NB4 (cell line): Measurements from ENCODE around the gene TGM4.
A peak's percentile ranks its signal among the peaks of the same experiment; 100 is the strongest.

Experiments
- DNase-seq: peaks from one replicate; pipeline ENCODE4 v3.0.0; 2010; ENCODE audit warnings: low read depth
- H3K4me3 ChIP-seq: one replicate; pipeline ENCODE4 v1.5.1; 2011; ENCODE audit warnings: mild to moderate bottlenecking, low read depth, low read length, moderate library complexity
- CTCF ChIP-seq: IDR thresholded peaks from one replicate; pipeline ENCODE4 v1.5.1; 2012; ENCODE audit warnings: low read depth, low read length
- MYC ChIP-seq: IDR thresholded peaks from 2 replicates; pipeline ENCODE4 v1.6.1; 2011; ENCODE audit warnings: low read depth, low read length
- POLR2A ChIP-seq: IDR thresholded peaks from 2 replicates; pipeline ENCODE4 v1.6.1; 2011; ENCODE audit warnings: mild to moderate bottlenecking; ENCODE audit not compliant: insufficient read length; ENCODE audit errors: extremely low read depth
- TF ChIP-seq, protein P1 (sequence below): IDR thresholded peaks from 2 replicates; pipeline ENCODE4 v1.6.1; 2011; ENCODE audit warnings: low read depth, low read length

TGM4 gene

DNA sequence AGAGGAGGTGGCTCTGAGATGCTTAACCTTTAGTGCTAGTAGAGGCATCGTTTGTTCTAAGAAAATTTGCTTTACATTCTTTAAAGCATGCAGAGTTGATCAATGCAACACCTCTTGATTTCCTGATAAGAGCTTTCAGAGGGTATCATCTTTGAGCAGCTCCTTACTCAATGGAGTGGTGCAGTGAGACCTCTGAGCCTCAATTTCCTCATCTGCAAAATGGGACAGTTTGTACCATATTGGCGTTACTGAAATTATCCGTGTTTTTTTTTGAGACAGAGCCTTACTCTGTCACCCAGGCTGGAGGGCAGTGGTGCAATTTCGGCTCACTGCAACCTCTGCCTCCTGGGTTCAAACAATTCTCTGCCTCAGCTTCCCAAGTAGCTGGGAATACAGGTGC lies 14.3 kb upstream of the TGM4 start:
- TF ChIP-seq, protein P1, sequence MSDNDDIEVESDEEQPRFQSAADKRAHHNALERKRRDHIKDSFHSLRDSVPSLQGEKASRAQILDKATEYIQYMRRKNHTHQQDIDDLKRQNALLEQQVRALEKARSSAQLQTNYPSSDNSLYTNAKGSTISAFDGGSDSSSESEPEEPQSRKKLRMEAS, result no peak
- no peak for TF ChIP-seq POLR2A
- TF ChIP-seq CTCF, result no peak
- DNase-seq, result no peak
- H3K4me3 ChIP-seq, result no peak overlapping the region

DNA sequence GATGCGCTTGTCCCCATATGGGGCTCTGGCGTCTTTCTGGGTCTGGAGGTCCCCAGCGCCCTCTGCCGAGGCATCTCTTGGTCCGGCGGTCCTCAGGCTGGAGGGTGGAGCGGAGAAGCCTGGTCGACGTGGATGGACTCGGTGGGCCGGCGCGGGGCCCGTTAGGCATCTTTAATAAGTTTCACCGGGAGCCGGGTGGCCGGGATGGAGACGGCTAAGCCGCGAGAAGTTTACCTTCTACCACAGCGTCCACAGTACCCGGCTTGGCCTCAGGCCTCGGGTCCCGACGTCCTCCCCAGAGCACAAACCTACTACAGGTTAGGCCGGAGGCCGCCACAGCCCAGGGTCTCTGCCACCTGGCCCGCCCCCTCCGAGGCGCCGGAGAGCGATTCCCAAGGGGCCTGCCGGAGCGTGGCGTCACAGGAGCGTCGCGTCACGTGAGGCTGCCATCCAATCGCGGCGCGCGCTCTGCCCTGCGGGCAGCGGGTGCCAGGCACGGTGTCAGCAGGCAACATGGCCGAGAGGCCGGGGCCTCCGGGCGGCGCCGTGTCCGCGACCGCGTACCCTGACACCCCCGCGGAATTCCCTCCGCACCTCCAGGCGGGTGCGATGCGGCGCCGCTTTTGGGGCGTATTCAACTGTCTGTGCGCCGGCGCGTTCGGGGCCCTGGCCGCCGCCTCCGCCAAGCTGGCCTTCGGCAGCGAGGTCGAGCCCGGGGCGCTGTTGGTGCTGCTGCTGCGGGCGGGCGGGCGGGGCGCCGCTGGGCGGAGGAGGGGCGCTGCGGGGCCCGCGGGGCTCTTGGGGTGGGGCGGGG lies 12.8 kb upstream of the TGM4 start, which contains the start of gene TMEM42:
TMEM42 (plus strand) TSS at position 501 of the 814 bp plus-strand sequence; CDS start at position 514, 13 bp downstream.
- peak; percentile 91 for DNase-seq
- TF ChIP-seq POLR2A (peak; percentile 71), CTCF (no peak), MYC (peak; percentile 62; the same call in 1 of the 2 replicates)
- TF ChIP-seq, protein P1, result peak; percentile 97
- peak within 1 kb of the TSS; percentile 83 for H3K4me3 ChIP-seq

DNA sequence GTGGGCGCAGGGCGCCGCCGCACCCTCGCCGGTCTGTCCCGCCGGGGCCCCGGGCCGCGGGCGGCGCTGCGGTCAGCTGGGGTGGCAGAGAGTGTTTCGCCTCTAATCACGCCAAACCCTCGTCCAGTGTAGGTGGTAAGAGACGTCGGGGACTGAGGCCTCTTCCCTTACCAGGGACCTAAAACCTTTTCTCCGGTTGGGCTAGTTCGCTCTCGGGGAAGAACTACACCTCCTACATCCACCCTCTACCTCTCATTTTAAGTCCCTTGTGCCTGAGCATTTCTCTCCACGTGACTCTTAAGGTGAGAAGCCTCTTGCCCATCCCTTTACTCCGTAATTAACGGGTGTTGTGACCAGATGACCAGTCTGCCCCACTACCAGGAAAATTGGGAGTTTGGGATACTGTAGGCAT lies 12.2 kb upstream of the TGM4 start:
- TF ChIP-seq, protein P1, result peak; percentile 58
- TF ChIP-seq CTCF, result no peak
- TF ChIP-seq MYC, result no peak
- H3K4me3 ChIP-seq, result peak overlapping the region; percentile 83
- peak; percentile 58 for DNase-seq

GRCh38 chr3:44865272-44866035 lies 9.0 kb upstream of the TGM4 start:
- DNase-seq, result no peak
- TF ChIP-seq CTCF (no peak), MYC (no peak), POLR2A (no peak)
- TF ChIP-seq, protein P1, result no peak
- no peak overlapping the region for H3K4me3 ChIP-seq

DNA sequence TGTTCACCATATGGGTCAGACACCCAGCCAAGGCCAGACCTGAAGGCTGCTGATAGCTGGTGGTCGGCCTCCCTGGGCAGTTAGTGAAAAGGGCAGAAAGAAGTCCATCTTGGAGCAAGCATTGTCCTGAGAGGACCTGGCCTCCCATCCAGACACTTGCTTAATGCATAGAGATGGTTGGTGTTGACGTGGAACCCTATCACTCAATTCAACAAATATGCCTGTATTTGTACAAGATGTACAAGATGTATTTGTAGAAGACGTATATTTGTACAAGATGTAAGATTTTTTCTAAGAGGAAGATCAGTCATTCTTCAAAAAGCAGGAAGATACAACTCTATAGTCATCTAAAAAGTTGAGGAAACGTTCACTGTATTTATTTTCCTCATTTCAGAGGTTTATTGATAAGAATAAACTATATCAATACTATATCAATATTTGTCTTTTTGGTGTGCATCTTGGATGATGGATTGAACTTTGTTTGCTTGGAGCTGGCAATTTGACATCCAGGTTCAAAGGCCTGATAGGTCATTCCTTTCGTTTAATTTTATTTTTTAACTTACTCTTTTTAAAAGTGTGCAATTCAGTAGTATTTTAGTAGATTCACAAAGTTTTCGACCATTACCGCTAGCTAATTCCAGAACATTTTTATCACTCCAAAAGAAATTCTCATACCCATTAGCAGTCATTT lies 6.8 kb upstream of the TGM4 start:
- no peak overlapping the region for H3K4me3 ChIP-seq
- no peak for TF ChIP-seq POLR2A
- TF ChIP-seq MYC, result no peak
- TF ChIP-seq, protein P1, result no peak
- no peak for TF ChIP-seq CTCF
- no peak for DNase-seq
